GM18505 (cell line): ENCODE data around the gene ATP1B2.

Experiments used
- ATAC-seq: cut with Tn5 transposase; IDR thresholded peaks from one replicate; pipeline ENCODE4 v1.9.1; 2021; ENCODE audit not compliant: unreplicated experiment
- POLR2A ChIP-seq: IDR thresholded peaks from 4 replicates; pipeline ENCODE4 v1.6.1; 2011; ENCODE audit warnings: borderline replicate concordance; ENCODE audit not compliant: insufficient read depth, insufficient read length; ENCODE audit errors: extremely low read depth

The ATP1B2 gene

GRCh38 chr17:7703584-7704479, 53.1 kb downstream of the ATP1B2 start:
- ATAC-seq = no peak
- TF ChIP-seq POLR2A = no peak

GRCh38 chr17:7704601-7705268, 54.0 kb downstream of the ATP1B2 start, which contains the start of gene EFNB3:
Gene EFNB3 (plus strand): TSS chr17:7705202. CDS start chr17:7705599, 397 bp downstream.
- no peak for TF ChIP-seq POLR2A
- ATAC-seq = no peak

- ATAC-seq = no peak
- no peak for TF ChIP-seq POLR2A
These were observed 54.8 kb downstream of the ATP1B2 start for GRCh38 chr17:7705269-7706255.

- no peak for ATAC-seq
- TF ChIP-seq POLR2A = no peak
These were observed 56.1 kb downstream of the ATP1B2 start for GRCh38 chr17:7706631-7707354.
